H1 (cell line): ENCODE measurements around the gene MGAT5. TPM values are rescaled to one million over a fixed set of nuclear protein-coding genes. Genes with fewer than 3 reads are reported as not detected.

Experiments used
- GABPA ChIP-seq: IDR thresholded peaks from 2 replicates; pipeline ENCODE4 v1.6.1; 2011; ENCODE audit warnings: mild to moderate bottlenecking, low read length, moderate library complexity, borderline replicate concordance; ENCODE audit not compliant: insufficient read depth
- JUN ChIP-seq: IDR thresholded peaks from 2 replicates; pipeline ENCODE4 v1.6.1; 2011; ENCODE audit warnings: low read depth, mild to moderate bottlenecking, improper control_type of control experiment, low read length
- POU5F1 ChIP-seq: IDR thresholded peaks from 2 replicates; pipeline ENCODE4 v1.6.1; 2011; ENCODE audit warnings: low read depth, mild to moderate bottlenecking, low read length, moderate library complexity
- RFX5 ChIP-seq: IDR thresholded peaks from 2 replicates; pipeline ENCODE4 v1.6.1; 2011; ENCODE audit warnings: low read depth, low read length, improper control_type of control experiment, borderline replicate concordance
- polyA plus RNA-seq, 7 experiments: library from polyadenylated mRNA; depleted of rRNA in 3 of 7; stranded (reverse) in 5 of 7; unstranded in 2 of 7; fragments of >200 nt in 5 of 7; fragments of 200-250 nt in 2 of 7; gene quantifications; 1 replicate in 5 of 7; 2 replicates in 1 of 7; 4 replicates in 1 of 7; pipeline versions ENCODE4 v1.2.1 to v1.2.3, GENCODE V29; 2011 to 2013; ENCODE audit warnings: missing spikeins in 2 of 7, mixed read lengths in 2 of 7
- total RNA-seq: library from RNA; stranded (reverse); fragmentation: NEBNext Ultra II Directional; extraction: Animal tissue kit (Norgen Biotek cat#: 25700); gene quantifications from 2 replicates; pipeline ENCODE4 v1.2.1, GENCODE V29; 2021

MGAT5 gene
- total and polyA plus RNA-seq, 2 of the 8 experiments (the other 6 are each of a cell fraction or from before 2014, with no cell fraction given), result 11.2 to 49.2 TPM

GRCh38 chr2:134268265-134268664 lies 14.4 kb downstream of the MGAT5 start (continued):
- TF ChIP-seq RFX5 (no peak), POU5F1 (no peak), GABPA (no peak), JUN (no peak)
